Amygdala (tissue), 56 donors: ENCODE results near the gene C1orf167.

Experiments used
- DNase-seq, 56 donors: peaks; one replicate each; lab custom pipeline; 2025; lab: John Stamatoyannopoulos, UW

Gene C1orf167

DNA sequence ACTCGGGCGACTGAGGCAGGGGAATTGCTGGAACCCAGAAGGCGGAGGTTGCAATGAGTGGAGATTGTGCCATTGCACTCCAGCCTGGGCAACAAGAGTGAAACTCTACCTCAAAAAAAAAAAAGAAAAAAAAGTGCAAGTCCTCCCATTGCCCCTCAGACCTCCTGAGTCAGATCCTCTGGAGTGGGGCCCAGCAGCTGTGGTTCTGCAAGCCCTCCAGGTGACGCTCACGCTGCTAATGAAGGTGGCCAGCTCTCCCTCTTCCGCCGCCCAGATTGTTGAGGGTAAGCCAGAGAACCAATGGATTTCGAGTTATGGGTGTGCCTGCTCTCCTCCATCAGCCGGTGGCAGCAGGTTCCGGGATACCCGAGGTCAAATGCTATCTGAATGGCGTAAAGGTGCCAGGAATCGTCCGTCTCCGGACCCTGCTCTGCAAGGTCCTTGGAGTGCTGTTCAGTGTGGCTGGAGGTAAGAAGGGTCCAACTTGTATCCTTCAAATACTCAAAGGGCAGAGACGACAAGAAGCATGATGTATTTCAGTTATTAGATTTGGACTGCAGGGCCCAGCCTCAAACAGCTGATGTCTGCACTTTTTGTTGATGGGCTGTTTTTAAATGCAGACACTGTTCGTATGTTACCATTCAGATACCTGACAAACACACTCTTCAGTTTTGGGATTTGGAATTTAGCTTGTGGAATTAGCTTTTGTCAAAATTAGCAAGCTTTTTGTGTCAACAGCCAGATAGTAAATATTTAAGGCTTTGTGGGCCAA, 61.6 kb downstream of the C1orf167 start:
- DNase-seq = no peak

DNA sequence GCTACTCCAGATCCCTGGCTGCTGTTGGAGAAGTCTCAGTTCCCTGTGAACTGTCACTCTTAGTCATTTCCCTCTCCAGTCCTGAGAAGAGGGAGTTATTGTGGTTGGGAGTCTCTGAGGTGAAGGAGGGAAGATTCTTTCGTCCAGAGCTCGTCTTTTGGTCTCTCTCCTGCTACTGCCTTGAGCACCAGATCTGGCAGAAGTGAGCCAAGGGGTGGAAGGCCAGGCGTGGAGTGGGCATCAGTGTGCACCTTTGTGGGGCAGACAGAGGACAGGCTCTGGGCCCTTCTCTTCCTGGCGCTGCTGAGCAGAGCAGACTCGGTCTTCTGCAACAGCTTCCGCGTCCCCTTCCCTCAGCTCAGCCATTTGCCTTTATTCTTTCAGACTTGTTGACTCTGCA, 63.1 kb downstream of the C1orf167 start:
- no peak for DNase-seq

GRCh38 chr1:11826946-11827345, 65.0 kb downstream of the C1orf167 start:
- DNase-seq = no peak

DNA sequence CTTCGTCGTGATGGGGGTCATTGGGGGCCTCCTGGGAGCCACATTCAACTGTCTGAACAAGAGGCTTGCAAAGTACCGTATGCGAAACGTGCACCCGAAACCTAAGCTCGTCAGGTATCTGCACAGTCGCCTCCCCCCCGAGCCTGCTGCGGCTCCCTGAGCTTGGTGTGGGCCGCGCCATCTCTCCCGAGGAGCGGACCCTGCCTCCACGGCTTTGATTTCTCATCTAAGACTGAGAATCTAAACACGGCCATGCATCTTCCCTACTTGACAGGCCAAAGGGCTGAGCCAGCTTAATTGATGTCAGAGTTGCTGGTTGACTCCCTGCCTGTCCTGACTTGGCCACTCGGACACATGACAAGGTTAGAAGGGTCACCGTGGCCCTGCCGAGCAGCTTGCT, 66.5 kb downstream of the C1orf167 start:
- no peak for DNase-seq

GRCh38 chr1:11831945-11832725, 70.1 kb downstream of the C1orf167 start:
- DNase-seq = no peak

- DNase-seq = no peak
Measured at GRCh38 chr1:11833497-11833896, 71.5 kb downstream of the C1orf167 start.

DNA sequence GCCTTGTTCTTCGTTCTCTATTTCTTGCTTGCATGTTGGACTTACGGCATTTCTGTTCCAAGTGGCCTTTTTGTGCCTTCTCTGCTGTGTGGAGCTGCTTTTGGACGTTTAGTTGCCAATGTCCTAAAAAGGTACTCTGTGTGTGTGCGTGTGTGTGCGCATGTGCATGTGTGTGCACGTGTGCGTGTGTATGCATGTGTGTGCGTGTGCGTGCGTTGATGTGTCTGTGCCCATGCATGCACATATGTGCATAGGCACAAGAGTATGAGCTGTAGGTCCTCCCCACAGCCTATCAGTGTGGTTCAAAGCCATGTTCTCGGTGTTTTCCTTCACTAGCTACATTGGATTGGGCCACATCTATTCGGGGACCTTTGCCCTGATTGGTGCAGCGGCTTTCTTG, 71.9 kb downstream of the C1orf167 start:
- no peak for DNase-seq

- no peak for DNase-seq
Measured at GRCh38 chr1:11835441-11836225, 73.6 kb downstream of the C1orf167 start.

- DNase-seq = no peak
Measured at GRCh38 chr1:11836955-11837766, 75.2 kb downstream of the C1orf167 start.

DNA sequence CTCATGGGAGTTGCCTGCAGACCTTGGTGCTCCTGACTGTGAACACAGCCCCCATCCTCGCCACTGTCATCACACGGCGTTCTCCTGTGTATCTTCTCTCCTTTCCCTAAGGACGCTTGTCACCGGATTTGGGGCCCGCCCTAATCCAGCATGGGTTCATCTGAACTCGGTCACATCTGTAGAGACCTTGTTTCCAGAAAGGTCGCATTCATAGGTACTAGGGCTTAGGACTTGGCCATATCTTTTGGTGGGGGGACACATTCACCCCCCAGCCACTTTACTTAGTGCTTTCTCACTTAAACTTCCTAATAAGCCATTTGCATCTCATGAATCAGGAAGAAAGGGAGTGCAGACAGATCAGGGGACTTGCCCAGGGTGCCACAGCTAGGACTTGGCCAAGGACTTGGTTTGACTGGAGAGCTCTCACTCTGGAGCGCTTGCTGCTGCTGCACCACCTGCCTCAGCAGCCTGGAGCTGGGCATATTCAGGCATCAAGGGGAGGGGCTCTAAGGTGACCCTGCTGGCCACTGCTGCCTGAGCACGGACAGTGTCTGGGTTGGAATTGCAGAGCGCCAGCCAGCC, 75.9 kb downstream of the C1orf167 start:
- no peak for DNase-seq

GRCh38 chr1:11838349-11839272, 76.6 kb downstream of the C1orf167 start:
- peak in 51 of 56 donors; percentile 5 to 76 (median 37) for DNase-seq
